ENCODE results near the gene TTYH1.

The TTYH1 gene

GRCh38 chr19:54424660-54425381 is 9.6 kb downstream of the TTYH1 start:
- DNase-seq: no peak

GRCh38 chr19:54425382-54425723 is 10.1 kb downstream of the TTYH1 start:
- no peak for DNase-seq

DNA sequence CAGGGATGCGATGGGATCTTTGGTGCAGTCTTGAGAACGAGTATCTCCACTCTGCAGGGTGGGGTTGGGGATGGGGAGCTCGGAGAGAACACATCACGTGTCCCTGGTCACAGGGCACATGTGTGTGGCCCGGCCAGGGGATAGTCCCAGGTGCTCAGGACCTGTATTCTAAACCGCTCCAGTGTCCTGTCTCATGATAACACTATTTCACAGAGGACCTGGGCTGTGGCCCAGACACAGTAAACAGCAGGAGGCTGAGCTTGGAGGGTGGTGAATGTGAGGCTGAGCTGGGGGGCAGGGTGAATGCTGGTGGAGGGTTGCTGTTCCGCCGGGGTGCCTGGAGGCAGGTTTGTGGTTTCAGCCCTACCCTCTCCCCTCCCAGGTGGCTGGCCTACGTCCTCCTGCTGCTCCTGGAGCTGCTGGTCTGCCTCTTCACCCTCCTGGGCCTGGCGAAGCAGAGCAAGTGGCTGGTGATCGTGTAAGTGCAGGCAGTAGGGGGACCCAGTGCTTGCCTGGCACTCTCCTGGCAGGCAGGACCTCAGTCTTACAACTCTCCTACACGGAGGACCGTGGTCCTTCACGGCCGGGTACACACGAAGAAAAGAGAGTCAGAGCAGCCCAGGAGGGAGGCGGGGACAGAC is 11.1 kb downstream of the TTYH1 start:
- DNase-seq: no peak

- DNase-seq: no peak
Observed at GRCh38 chr19:54427586-54427985, 12.3 kb downstream of the TTYH1 start.

DNA sequence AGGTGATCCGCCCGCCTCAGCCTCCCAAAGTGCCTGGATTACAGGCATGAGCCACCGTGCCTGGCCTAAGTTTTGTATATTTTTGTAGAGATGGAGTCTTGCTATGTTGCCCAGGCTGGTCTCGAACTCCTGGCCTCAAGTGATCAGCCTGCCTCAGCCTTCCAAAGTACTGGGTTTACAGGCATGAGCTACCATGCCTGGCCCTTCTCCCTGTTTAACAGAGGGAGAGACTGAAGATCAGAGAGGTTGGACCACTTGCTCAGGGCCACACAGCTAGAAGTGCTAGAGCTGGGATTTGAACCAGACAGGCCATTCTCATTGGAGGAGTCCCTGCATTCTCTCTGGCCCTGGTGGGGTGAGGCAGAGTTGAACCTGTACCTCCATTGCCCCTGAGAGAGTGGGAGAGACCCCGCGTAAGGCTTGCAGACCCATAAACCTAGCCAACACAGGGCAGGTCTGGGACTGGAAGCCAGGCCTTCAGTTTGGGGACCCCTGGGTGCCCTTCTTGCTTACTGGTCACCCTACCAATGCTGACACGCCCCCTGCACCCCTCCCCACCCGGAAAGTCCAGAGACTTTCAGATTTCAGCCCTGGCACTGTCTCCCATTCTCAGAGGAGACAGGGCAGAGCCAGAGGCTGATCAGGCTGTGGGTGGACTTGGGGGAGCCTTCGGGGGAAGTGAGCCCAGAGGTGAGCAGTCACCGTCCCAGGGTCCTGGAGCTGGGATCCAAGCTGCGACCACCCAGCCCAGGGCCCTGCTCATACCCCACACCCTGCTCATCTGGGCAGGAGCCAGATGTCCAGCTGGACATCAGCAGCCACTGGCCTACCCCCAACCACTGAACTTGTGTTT is 13.3 kb downstream of the TTYH1 start:
- DNase-seq: no peak

- DNase-seq: no peak
Observed at GRCh38 chr19:54429176-54429495, 13.9 kb downstream of the TTYH1 start.

DNA sequence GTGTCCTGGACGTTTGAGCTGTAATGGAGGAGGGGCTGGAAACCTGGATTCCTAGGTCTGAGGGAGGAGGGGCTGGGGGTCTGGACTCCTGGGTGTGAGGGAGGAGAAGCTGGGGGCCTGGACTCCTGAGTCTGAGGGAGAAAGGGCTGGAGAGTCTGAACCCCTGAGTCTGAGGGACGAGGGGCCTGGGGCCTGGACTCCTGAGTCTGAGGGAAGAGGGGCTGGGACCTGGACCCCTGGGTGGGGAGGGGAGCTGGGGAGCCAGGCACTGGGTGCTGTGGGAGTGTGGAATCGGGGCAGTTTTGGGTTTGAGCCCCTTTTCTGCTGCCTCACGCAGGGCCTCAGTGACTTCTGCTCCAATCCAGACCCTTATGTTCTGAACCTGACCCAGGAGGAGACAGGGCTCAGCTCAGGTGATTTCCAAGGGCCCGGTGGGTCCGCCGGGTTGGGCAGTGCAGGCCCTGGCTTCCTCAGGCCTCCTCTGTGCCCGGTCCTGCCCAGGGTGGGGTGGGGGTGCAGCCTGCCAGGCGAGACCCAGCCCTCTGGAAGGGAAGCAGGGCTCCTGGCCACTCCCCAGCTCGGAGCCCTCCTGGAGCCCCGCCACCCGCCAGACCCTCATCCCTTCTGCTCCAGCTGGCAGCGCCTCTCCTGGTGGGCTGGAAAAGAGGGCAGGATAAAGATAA is 14.4 kb downstream of the TTYH1 start:
- DNase-seq: no peak

GRCh38 chr19:54430306-54431254 is 15.3 kb downstream of the TTYH1 start:
- no peak for DNase-seq

GRCh38 chr19:54431255-54431838 is 16.1 kb downstream of the TTYH1 start:
- no peak for DNase-seq

DNA sequence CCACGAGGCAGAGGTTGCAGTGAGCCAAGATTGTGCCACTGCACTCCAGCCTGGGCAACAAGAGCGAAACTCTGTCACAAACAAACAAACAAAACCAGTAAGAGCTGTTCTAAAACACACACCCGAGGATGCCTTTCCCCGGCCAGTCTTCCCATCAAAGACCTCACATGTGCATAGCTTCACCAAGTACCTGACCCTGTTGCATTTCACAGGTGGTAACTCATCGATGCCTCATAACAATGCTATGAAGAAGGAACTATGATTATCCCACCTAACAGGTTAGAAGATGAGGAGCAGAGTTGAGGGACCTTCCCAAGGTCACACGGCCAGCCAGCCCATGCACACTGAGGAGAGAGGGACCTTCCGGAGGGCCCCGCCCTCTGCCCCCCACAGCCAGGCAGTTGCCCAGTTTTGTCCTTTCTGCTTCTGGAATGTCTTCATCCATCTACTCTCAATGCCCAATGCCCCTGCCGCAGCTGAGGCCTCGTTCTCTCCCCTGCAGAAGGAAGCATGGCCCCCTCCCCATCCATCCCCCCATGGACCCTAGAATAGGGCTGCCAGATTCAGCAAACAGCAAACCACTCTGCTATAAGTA is 17.0 kb downstream of the TTYH1 start:
- no peak for DNase-seq

DNA sequence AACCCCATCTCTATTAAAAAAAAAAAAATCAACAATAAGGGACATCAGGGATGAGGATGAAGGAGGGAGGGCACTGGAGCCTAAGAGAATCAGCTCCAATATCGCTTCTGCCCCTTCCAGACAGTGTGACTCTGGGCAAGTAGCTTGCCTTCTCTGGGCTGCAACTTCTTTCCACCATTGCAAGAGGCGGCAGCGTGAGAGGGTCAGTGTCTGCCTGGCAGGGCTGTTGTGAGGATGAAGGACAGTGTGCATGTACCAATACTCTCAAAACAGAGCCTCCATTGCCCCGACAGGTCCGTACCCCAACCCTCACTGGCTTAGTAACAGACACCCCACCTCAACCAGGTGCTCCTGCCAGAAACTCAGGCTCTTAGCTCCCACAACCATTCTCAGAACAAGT is 18.4 kb downstream of the TTYH1 start:
- DNase-seq: no peak

DNA sequence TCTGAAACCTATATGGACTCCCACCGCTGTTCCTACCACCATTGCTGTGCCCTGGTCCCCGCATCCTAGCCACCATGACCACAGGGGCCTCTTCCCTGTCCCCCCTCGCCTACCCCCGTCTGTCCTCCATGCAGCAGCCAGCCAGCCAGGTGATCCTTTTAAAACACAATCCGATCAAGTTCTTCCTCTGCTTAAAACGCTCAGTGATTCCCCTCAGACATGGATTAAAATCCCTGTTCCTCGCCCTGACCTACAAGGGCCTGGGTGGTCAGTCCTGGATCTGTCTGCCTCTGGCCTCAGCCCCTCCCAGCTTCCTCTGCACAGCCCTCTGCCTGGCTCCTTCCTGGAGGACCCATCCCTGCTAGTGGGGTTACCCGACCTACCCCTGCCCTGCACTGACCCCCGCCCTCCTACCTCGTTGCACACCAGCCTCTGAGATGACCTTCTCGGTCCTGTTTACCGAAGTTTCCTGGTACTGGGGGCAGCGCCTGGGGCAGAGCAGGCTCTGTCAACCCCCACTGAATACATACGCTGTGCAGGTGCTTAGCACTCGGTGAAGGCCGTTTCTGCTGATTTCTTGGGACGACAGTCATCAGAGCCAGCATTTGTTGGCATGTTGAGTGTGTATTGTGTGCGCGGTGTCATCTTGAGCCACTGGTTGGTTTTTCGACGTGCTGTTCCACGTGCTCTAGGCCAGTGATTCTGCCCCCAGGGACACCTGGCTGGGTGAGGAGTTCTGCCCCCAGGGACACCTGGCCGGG is 19.0 kb downstream of the TTYH1 start:
- DNase-seq: no peak

DNA sequence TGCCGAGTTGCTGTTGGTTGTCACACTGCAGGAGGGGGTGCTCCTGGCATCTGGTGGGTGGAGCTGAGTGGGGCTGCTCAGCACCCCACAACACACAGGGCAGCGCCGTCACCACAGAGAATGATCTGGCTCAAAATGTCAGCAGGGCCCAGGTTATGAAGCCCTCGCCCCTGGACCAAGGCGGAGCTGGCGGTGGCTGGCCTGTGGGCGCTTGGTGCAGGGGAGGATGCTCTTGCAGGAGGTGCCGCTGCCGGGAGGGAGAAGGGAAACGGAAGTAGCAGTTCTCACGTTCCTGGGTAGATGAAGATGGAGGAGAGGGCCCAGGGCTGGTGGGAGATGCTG is 19.6 kb downstream of the TTYH1 start:
- DNase-seq: no peak

DNA sequence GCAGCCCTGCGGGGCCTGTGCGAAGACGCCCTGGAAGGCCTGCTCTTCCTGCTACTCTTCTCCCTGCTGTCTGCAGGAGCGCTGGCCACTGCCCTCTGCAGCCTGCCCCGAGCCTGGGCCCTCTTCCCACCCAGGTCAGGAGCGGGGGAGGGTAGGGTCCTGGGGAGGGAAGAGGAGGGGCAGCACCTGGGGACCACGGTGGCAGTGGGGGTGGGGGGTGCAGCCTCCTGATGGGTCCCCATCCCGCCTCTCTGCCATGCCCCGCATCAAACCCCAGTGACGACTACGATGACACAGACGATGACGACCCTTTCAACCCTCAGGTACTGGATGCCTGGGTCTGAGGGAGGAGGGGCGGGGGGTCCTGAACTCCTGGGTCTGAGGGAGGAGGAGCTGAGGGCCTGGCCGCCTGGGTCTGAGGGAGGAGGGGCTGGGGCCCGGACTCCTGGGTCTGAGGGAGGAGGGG is 20.3 kb downstream of the TTYH1 start:
- DNase-seq: no peak

DNA sequence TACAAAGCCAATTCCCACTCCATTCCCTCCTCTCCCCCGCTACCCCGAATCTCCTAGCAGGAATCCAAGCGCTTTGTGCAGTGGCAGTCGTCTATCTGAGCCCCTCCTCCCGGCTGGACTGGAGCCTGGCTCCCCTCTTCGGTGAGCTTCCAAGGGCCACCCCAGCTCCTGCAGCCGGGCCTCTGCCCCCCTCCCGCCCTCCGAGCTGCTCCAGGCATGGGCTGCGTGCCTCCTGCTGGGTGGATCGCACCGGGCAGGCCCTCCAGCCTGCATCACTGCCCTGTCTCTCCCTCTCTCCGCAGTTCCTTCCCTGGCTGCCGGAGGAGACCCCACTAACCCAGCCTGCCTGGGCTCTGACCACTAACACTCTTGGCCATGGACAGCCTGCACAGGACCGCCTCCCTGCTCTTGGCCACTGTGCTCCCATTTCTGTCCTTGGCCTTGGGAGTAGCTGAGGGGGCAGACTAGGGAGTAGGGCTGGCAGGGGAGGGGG is 20.8 kb downstream of the TTYH1 start:
- DNase-seq: no peak

- DNase-seq: no peak
Observed at GRCh38 chr19:54436628-54437252, 21.5 kb downstream of the TTYH1 start.

GRCh38 chr19:54439174-54439851 is 24.0 kb downstream of the TTYH1 start:
- no peak for DNase-seq

GRCh38 chr19:54440641-54441040 is 25.4 kb downstream of the TTYH1 start:
- no peak for DNase-seq

- DNase-seq: no peak
Observed at GRCh38 chr19:54444737-54445136, 29.5 kb downstream of the TTYH1 start.
